HepG2 (cell line): ENCODE data around the gene COX4I2. TPM values are rescaled to one million over a fixed set of nuclear protein-coding genes. Genes with fewer than 3 reads are reported as not detected.

Experiments
- FOXA3 ChIP-seq: IDR thresholded peaks from 2 replicates; pipeline ENCODE4 v1.6.1; 2016; ENCODE audit warnings: missing genetic modification reagents, missing compliant biosample characterization
- HDAC1 ChIP-seq: sonication (generic); formaldehyde crosslinking; IDR thresholded peaks from 2 replicates; pipeline ENCODE4 v1.5.1; 2020; ENCODE audit warnings: mild to moderate bottlenecking, missing genetic modification reagents
- HIVEP1 ChIP-seq: sonication (generic); formaldehyde crosslinking; IDR thresholded peaks from 2 replicates; pipeline ENCODE4 v1.4.0; 2020; ENCODE audit warnings: mild to moderate bottlenecking, missing genetic modification reagents
- HNRNPH1 ChIP-seq: fragments of 200-400 bp; formaldehyde crosslinking; optimal IDR thresholded peaks from 2 replicates; pipeline ENCODE3; 2017; ENCODE audit warnings: mild to moderate bottlenecking, low read depth, low read length
- MIXL1 ChIP-seq: IDR thresholded peaks from 2 replicates; pipeline ENCODE4 v1.6.1; 2016
- PHF8 ChIP-seq: sonication (generic); formaldehyde crosslinking; IDR thresholded peaks from 2 replicates; pipeline ENCODE4 v1.5.0; 2020; ENCODE audit warnings: missing genetic modification reagents
- RBM22 ChIP-seq: fragments of 200-400 bp; formaldehyde crosslinking; optimal IDR thresholded peaks from 2 replicates; pipeline ENCODE3; 2017; ENCODE audit warnings: mild to moderate bottlenecking, low read length, moderate library complexity
- RXRB ChIP-seq: IDR thresholded peaks from 2 replicates; pipeline ENCODE4 v1.6.1; 2016; ENCODE audit warnings: borderline replicate concordance, missing genetic modification reagents, missing compliant biosample characterization
- ZNF12 ChIP-seq: sonication (generic); formaldehyde crosslinking; IDR thresholded peaks from 2 replicates; pipeline ENCODE4 v1.5.0; 2020; ENCODE audit warnings: missing genetic modification reagents
- ZNF501 ChIP-seq: sonication (generic); formaldehyde crosslinking; IDR thresholded peaks from 2 replicates; pipeline ENCODE4 v1.5.1; 2020; ENCODE audit warnings: mild to moderate bottlenecking, moderate library complexity, missing genetic modification reagents
- ZNF564 ChIP-seq: sonication (generic); formaldehyde crosslinking; IDR thresholded peaks from 2 replicates; pipeline ENCODE4 v1.8.1; 2023; ENCODE audit warnings: mild to moderate bottlenecking, missing genetic modification reagents
- polyA plus RNA-seq, 8 experiments: library from polyadenylated mRNA; depleted of rRNA in 3 of 8; stranded (reverse) in 7 of 8; unstranded in 1 of 8; fragments of >200 nt; fragmentation: Illumina TruSeq in 4 of 8; extraction: Trizol in 4 of 8; gene quantifications; 2 replicates each; pipeline versions ENCODE4 v1.2.1 to v1.2.3, GENCODE V29; 2011 to 2016; ENCODE audit warnings: low read depth in 4 of 8, missing spikeins in 1 of 8, mixed read lengths in 1 of 8; ENCODE audit not compliant: insufficient read depth in 1 of 8
- total RNA-seq, 5 experiments: library from RNA; depleted of rRNA; stranded (reverse); fragments of >200 nt; fragmentation: Illumina TruSeq; extraction: Trizol; gene quantifications; 2 replicates each; pipeline ENCODE4 v1.2.3, GENCODE V29; 2016; ENCODE audit warnings: low read depth in 1 of 5
- TF ChIP-seq, protein P1 (sequence below): sonication (generic); formaldehyde crosslinking; IDR thresholded peaks from 2 replicates; pipeline ENCODE4 v1.5.0; 2020; ENCODE audit warnings: missing genetic modification reagents, mild to moderate bottlenecking, borderline replicate concordance
- TF ChIP-seq, protein P2 (sequence below): sonication (generic); formaldehyde crosslinking; IDR thresholded peaks from 2 replicates; pipeline ENCODE4 v1.4.0; 2020; ENCODE audit warnings: missing genetic modification reagents, borderline replicate concordance
- TF ChIP-seq, protein P3 (sequence below): IDR thresholded peaks from 2 replicates; pipeline ENCODE4 v1.6.1; 2018; ENCODE audit warnings: missing genetic modification reagents
- TF ChIP-seq, protein P4 (sequence below): sonication (generic); formaldehyde crosslinking; IDR thresholded peaks from 2 replicates; pipeline ENCODE4 v1.4.0; 2020; ENCODE audit warnings: missing genetic modification reagents, low read depth, mild to moderate bottlenecking, borderline replicate concordance
- TF ChIP-seq, protein P5 (sequence below): IDR thresholded peaks from 2 replicates; pipeline ENCODE4 v1.4.0; 2020; ENCODE audit warnings: mild to moderate bottlenecking, missing genetic modification reagents

The COX4I2 gene
- total and polyA plus RNA-seq, 2 of the 13 experiments (the other 11 are each of a cell fraction or from before 2014, with no cell fraction given) = 1.1 TPM; not detected in 1

DNA sequence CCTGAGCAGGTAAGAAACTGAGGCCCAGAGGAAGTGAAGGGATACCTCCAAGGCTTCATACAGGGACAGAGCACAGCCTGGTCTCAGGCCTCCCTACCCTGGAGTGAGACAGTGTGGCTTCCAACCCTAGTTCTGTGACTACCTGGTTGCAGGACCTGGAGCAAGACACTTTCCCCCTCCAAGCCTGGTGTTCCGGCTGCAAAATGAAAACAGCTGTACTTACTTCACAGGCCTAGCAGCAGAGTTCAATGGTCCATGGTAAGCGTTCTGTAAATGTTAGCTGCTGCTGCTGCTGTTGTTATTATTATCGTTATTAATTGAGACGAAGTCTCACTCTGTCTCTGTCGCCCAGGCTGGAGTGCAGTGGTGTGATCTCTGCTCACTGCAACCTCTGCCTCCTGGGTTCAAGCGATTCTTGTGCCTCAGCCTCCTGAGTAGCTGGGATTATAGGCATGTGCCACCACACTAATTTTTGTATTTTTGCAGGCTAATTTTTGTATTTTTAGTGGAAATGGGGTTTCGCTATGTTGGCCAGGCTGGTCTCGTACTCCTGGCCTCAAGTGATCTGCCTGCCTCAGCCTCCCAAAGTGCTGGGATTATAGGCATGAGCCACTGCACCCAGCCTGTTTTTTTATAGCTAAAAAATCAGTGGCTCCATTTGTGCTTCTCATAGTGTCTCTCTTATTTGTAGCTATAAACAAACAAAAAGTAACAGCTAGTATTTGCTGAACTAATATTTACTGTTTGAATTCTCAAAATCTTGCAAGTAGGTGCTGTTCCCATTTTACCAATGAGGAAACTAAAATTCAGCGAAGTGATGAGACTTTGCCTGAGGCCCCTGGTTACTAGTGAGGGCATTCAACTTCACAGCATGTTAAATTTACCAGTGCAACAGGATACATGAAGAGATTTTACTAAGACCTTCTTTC lies 41.9 kb downstream of the COX4I2 start (continued):
- TF ChIP-seq FOXA3 (CRISPR knock-in tag) (peak; percentile 73; the same call in 1 of the 2 replicates), HNRNPH1 (no peak), ZNF12 (CRISPR knock-in tag) (no peak), MIXL1 (0 out of 2 replicates have a peak, but pooled peaks have one; percentile 30), ZNF501 (0 out of 2 replicates have a peak, but pooled peaks have one; percentile 58), PHF8 (CRISPR knock-in tag) (peak; percentile 22; the same call in 1 of the 2 replicates), HDAC1 (CRISPR knock-in tag) (0 out of 2 replicates have a peak, but pooled peaks have one; percentile 31), HIVEP1 (0 out of 2 replicates have a peak, but pooled peaks have one; percentile 5), RXRB (CRISPR knock-in tag) (peak; percentile 51; the same call in 1 of the 2 replicates), ZNF564 (CRISPR knock-in tag) (0 out of 2 replicates have a peak, but pooled peaks have one; percentile 37), RBM22 (peak; percentile 41)
- TF ChIP-seq, protein P1, sequence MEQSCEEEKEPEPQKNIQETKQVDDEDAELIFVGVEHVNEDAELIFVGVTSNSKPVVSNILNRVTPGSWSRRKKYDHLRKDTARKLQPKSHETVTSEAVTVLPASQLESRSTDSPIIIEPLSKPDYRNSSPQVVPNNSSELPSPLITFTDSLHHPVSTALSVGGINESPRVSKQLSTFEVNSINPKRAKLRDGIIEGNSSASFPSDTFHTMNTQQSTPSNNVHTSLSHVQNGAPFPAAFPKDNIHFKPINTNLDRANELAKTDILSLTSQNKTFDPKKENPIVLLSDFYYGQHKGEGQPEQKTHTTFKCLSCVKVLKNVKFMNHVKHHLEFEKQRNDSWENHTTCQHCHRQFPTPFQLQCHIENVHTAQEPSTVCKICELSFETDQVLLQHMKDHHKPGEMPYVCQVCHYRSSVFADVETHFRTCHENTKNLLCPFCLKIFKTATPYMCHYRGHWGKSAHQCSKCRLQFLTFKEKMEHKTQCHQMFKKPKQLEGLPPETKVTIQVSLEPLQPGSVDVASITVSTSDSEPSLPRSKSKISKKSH (CRISPR knock-in tag) = no peak
- TF ChIP-seq, protein P2, sequence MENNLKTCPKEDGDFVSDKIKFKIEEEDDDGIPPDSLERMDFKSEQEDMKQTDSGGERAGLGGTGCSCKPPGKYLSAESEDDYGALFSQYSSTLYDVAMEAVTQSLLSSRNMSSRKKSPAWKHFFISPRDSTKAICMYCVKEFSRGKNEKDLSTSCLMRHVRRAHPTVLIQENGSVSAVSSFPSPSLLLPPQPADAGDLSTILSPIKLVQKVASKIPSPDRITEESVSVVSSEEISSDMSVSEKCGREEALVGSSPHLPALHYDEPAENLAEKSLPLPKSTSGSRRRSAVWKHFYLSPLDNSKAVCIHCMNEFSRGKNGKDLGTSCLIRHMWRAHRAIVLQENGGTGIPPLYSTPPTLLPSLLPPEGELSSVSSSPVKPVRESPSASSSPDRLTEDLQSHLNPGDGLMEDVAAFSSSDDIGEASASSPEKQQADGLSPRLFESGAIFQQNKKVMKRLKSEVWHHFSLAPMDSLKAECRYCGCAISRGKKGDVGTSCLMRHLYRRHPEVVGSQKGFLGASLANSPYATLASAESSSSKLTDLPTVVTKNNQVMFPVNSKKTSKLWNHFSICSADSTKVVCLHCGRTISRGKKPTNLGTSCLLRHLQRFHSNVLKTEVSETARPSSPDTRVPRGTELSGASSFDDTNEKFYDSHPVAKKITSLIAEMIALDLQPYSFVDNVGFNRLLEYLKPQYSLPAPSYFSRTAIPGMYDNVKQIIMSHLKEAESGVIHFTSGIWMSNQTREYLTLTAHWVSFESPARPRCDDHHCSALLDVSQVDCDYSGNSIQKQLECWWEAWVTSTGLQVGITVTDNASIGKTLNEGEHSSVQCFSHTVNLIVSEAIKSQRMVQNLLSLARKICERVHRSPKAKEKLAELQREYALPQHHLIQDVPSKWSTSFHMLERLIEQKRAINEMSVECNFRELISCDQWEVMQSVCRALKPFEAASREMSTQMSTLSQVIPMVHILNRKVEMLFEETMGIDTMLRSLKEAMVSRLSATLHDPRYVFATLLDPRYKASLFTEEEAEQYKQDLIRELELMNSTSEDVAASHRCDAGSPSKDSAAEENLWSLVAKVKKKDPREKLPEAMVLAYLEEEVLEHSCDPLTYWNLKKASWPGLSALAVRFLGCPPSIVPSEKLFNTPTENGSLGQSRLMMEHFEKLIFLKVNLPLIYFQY (CRISPR knock-in tag) = 0 out of 2 replicates have a peak, but pooled peaks have one; percentile 54
- TF ChIP-seq, protein P3, sequence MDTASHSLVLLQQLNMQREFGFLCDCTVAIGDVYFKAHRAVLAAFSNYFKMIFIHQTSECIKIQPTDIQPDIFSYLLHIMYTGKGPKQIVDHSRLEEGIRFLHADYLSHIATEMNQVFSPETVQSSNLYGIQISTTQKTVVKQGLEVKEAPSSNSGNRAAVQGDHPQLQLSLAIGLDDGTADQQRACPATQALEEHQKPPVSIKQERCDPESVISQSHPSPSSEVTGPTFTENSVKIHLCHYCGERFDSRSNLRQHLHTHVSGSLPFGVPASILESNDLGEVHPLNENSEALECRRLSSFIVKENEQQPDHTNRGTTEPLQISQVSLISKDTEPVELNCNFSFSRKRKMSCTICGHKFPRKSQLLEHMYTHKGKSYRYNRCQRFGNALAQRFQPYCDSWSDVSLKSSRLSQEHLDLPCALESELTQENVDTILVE (CRISPR knock-in tag) = peak; percentile 20; the same call in 1 of the 2 replicates
- TF ChIP-seq, protein P4, sequence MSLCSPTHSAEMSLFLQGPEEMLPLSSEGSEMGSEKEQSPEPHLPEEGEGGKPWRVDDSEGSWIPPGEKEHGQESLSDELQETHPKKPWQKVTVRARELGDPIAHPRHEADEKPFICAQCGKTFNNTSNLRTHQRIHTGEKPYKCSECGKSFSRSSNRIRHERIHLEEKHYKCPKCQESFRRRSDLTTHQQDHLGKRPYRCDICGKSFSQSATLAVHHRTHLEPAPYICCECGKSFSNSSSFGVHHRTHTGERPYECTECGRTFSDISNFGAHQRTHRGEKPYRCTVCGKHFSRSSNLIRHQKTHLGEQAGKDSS (CRISPR knock-in tag) = 0 out of 2 replicates have a peak, but pooled peaks have one; percentile 16
- TF ChIP-seq, protein P5, sequence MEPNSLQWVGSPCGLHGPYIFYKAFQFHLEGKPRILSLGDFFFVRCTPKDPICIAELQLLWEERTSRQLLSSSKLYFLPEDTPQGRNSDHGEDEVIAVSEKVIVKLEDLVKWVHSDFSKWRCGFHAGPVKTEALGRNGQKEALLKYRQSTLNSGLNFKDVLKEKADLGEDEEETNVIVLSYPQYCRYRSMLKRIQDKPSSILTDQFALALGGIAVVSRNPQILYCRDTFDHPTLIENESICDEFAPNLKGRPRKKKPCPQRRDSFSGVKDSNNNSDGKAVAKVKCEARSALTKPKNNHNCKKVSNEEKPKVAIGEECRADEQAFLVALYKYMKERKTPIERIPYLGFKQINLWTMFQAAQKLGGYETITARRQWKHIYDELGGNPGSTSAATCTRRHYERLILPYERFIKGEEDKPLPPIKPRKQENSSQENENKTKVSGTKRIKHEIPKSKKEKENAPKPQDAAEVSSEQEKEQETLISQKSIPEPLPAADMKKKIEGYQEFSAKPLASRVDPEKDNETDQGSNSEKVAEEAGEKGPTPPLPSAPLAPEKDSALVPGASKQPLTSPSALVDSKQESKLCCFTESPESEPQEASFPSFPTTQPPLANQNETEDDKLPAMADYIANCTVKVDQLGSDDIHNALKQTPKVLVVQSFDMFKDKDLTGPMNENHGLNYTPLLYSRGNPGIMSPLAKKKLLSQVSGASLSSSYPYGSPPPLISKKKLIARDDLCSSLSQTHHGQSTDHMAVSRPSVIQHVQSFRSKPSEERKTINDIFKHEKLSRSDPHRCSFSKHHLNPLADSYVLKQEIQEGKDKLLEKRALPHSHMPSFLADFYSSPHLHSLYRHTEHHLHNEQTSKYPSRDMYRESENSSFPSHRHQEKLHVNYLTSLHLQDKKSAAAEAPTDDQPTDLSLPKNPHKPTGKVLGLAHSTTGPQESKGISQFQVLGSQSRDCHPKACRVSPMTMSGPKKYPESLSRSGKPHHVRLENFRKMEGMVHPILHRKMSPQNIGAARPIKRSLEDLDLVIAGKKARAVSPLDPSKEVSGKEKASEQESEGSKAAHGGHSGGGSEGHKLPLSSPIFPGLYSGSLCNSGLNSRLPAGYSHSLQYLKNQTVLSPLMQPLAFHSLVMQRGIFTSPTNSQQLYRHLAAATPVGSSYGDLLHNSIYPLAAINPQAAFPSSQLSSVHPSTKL (CRISPR knock-in tag) = 0 out of 2 replicates have a peak, but pooled peaks have one; percentile 32
